Measurements from ENCODE around the gene TRIM52. TPM values are rescaled to one million over a fixed set of nuclear protein-coding genes. Genes with fewer than 3 reads are reported as not detected.
"Not testable (repeated sequence)": the region's sequence is repeated elsewhere in the genome, so short reads cannot be mapped to it uniquely, and the experiment has no call there.

Gene TRIM52
- total RNA-seq (2014; rRNA removed; shearing (Covaris generic); ENCODE audit: low replicate concordance) = 18.7 and 21.8 TPM in 2 replicates

GRCh38 chr5:181260720-181261319 lies at the start of gene TRIM52:
TSS of gene TRIM52 (minus strand) at chr5:181261143. CDS start at chr5:181260813, 330 bp downstream.
- DNase-seq = peak; percentile 97
- H3K4me1 ChIP-seq (ENCODE audit: low read length) = peaks cover 32% of the 10 kb centered on the region
- H2AFZ ChIP-seq (ENCODE audit: low read length) = peak within 1 kb of the TSS; percentile 87; the same call in 1 of the 2 replicates
- H3K4me3 ChIP-seq (ENCODE audit: low read length) = peak within 1 kb of the TSS; percentile 84
- H3K27ac ChIP-seq (ENCODE audit: low read length) = peak within 1 kb of the TSS; percentile 86
- H3K79me2 ChIP-seq (ENCODE audit: low read length) = peaks cover 59% of the 10 kb centered on the region
- peaks cover 15% of the 10 kb centered on the region; the same call in 1 of the 2 replicates for H4K20me1 ChIP-seq (ENCODE audit: insufficient read depth, low read depth, low read length)
- H3K36me3 ChIP-seq (ENCODE audit: insufficient read depth, low read length) = peaks cover 17% of the 10 kb centered on the region
- peak within 1 kb of the TSS; percentile 99 for H3K9ac ChIP-seq (ENCODE audit: low read length)
- H3K4me2 ChIP-seq (ENCODE audit: low read depth, low read length, poor library complexity, severe bottlenecking) = peak within 1 kb of the TSS; percentile 96
- H3K9me2 ChIP-seq (replicated peaks; ENCODE audit: insufficient read depth, low read length) = no peaks in the 10 kb centered on the region
- no peaks in the 10 kb centered on the region for H3K9me3 ChIP-seq (ENCODE audit: low read length)
- no peaks in the 10 kb centered on the region for H3K27me3 ChIP-seq (ENCODE audit: low read length)

DNA sequence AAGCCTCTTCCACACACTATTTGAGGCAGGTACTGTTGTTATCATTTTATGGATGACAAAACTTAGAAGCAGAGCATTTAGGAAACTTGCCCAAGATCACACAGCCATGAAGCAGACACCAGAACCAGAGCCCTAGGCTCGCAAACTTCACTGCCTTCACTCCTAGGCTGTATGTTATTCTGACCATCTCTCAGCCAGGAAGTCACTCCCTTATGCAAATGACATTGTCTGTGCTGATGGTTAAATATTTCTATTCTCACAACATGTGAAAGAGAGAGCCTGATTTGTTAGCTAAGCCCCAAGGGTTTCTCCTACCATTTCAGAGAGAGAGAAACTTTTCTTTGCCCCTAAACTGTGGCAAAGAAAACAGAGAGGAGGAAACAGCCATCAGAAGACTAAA lies 26.4 kb upstream of the TRIM52 start:
- H3K79me2 ChIP-seq (ENCODE audit: low read length); H3K27me3 ChIP-seq (ENCODE audit: low read length); H3K9me3 ChIP-seq (ENCODE audit: low read length); H3K4me1 ChIP-seq (ENCODE audit: low read length); H3K4me2 ChIP-seq (ENCODE audit: low read depth, low read length, poor library complexity, severe bottlenecking); H4K20me1 ChIP-seq (ENCODE audit: insufficient read depth, low read depth, low read length); H3K4me3 ChIP-seq (ENCODE audit: low read length); H3K9me2 ChIP-seq (replicated peaks; ENCODE audit: insufficient read depth, low read length); H3K27ac ChIP-seq (ENCODE audit: low read length); H3K36me3 ChIP-seq (ENCODE audit: insufficient read depth, low read length); H3K9ac ChIP-seq (ENCODE audit: low read length): not testable (repeated sequence)
- DNase-seq = peak; percentile 42
- 0 out of 2 replicates have a peak overlapping the region, but pooled peaks have one; percentile 41 for H2AFZ ChIP-seq (ENCODE audit: low read length)

DNA sequence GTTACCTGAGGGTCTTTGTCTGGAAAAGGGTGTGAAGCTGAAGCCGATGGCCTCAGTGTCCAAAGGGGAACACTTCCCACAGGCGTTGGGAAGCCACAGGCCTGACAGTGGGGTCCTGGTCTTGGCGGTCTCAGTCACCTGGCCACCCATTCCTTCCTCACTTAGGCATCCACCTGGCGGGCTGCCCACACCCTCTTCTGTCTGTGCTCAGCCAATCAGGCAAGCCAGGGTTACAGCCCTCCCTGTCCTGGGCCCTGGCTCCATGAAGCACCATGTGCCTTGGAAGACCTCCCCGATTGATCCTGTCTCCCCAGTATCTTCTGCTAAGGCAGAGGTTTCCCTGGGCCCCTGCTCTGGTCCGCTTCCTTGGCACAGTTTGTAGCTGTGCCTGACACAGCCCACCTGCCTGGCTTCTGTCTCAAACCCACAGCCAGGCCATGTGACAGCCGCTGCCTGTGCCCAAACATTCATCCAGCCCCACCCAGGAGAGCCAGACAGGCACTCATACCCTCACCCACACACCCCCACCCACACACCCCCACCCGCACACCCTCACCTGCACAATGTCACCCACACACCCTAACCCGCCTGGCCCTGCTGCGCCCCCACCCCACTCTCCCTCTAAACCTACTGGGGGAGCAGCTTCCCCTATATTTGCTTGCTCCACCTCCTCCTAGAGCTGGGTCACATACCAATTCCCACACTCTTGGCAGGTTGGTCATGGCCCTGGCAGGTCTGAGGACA lies 25.2 kb upstream of the TRIM52 start:
- not testable (repeated sequence) for H3K4me3 ChIP-seq (ENCODE audit: low read length); H3K9me3 ChIP-seq (ENCODE audit: low read length); H3K27ac ChIP-seq (ENCODE audit: low read length); DNase-seq; H2AFZ ChIP-seq (ENCODE audit: low read length); H3K36me3 ChIP-seq (ENCODE audit: insufficient read depth, low read length); H4K20me1 ChIP-seq (ENCODE audit: insufficient read depth, low read depth, low read length); H3K27me3 ChIP-seq (ENCODE audit: low read length); H3K9ac ChIP-seq (ENCODE audit: low read length); H3K9me2 ChIP-seq (replicated peaks; ENCODE audit: insufficient read depth, low read length); H3K4me1 ChIP-seq (ENCODE audit: low read length); H3K4me2 ChIP-seq (ENCODE audit: low read depth, low read length, poor library complexity, severe bottlenecking); H3K79me2 ChIP-seq (ENCODE audit: low read length)

- not testable (repeated sequence) for H3K9ac ChIP-seq (ENCODE audit: low read length); H4K20me1 ChIP-seq (ENCODE audit: insufficient read depth, low read depth, low read length); H3K9me2 ChIP-seq (replicated peaks; ENCODE audit: insufficient read depth, low read length); H3K27ac ChIP-seq (ENCODE audit: low read length); H3K9me3 ChIP-seq (ENCODE audit: low read length); DNase-seq; H2AFZ ChIP-seq (ENCODE audit: low read length); H3K4me1 ChIP-seq (ENCODE audit: low read length); H3K4me3 ChIP-seq (ENCODE audit: low read length); H3K4me2 ChIP-seq (ENCODE audit: low read depth, low read length, poor library complexity, severe bottlenecking); H3K27me3 ChIP-seq (ENCODE audit: low read length); H3K36me3 ChIP-seq (ENCODE audit: insufficient read depth, low read length); H3K79me2 ChIP-seq (ENCODE audit: low read length)
Measured at GRCh38 chr5:181283841-181284755, 23.2 kb upstream of the TRIM52 start.

DNA sequence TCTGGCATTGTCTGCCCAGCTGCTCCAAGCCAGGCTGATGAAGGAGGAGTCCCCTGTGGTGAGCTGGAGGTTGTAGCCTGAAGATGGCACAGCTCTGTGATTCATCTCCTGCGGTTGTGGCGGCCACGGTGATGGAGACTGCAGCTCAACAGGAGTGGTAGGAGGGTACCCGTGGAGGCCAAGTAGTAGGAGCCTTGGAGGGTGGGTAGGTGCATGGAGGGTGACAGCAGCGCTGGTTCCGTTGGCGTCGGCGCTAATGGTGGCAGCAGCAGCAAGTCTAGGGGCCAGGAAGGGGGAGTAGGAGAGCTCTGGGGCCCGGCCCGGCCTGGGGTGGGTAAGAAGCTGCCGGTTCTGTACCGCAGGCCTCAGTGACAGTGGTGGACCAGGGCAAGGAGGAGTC lies 22.4 kb upstream of the TRIM52 start:
- no peaks in the 10 kb centered on the region for H3K27me3 ChIP-seq (ENCODE audit: low read length)
- no peak overlapping the region for H3K9ac ChIP-seq (ENCODE audit: low read length)
- H3K9me2 ChIP-seq (replicated peaks; ENCODE audit: insufficient read depth, low read length) = no peaks in the 10 kb centered on the region

GRCh38 chr5:181282874-181283273 lies 21.9 kb upstream of the TRIM52 start:
- H3K27me3 ChIP-seq (ENCODE audit: low read length) = no peaks in the 10 kb centered on the region
- no peaks in the 10 kb centered on the region for H3K36me3 ChIP-seq (ENCODE audit: insufficient read depth, low read length)
- no peaks in the 10 kb centered on the region for H3K9me3 ChIP-seq (ENCODE audit: low read length)
- no peaks in the 10 kb centered on the region for H4K20me1 ChIP-seq (ENCODE audit: insufficient read depth, low read depth, low read length)
- DNase-seq = no peak
- no peaks in the 10 kb centered on the region for H3K9me2 ChIP-seq (replicated peaks; ENCODE audit: insufficient read depth, low read length)
- H3K4me2 ChIP-seq (ENCODE audit: low read depth, low read length, poor library complexity, severe bottlenecking) = no peak overlapping the region
- H3K9ac ChIP-seq (ENCODE audit: low read length) = no peak overlapping the region
- no peaks in the 10 kb centered on the region for H3K79me2 ChIP-seq (ENCODE audit: low read length)
- no peak overlapping the region for H2AFZ ChIP-seq (ENCODE audit: low read length)
- H3K4me3 ChIP-seq (ENCODE audit: low read length) = no peak overlapping the region
- no peak overlapping the region for H3K27ac ChIP-seq (ENCODE audit: low read length)
- peaks cover 6% of the 10 kb centered on the region for H3K4me1 ChIP-seq (ENCODE audit: low read length)

More for the DNA sequence above, 22.4 kb upstream of the TRIM52 start:
- Histone ChIP-seq H2AFZ (ENCODE audit: low read length) (no peak overlapping the region), H3K36me3 (ENCODE audit: insufficient read depth, low read length) (no peaks in the 10 kb centered on the region), H4K20me1 (ENCODE audit: insufficient read depth, low read depth, low read length) (no peaks in the 10 kb centered on the region), H3K4me1 (ENCODE audit: low read length) (peaks cover 6% of the 10 kb centered on the region), H3K4me3 (ENCODE audit: low read length) (no peak overlapping the region), H3K79me2 (ENCODE audit: low read length) (no peaks in the 10 kb centered on the region), H3K4me2 (ENCODE audit: low read depth, low read length, poor library complexity, severe bottlenecking) (no peak overlapping the region), H3K9me3 (ENCODE audit: low read length) (no peaks in the 10 kb centered on the region), H3K27ac (ENCODE audit: low read length) (no peak overlapping the region)
- no peak for DNase-seq

DNA sequence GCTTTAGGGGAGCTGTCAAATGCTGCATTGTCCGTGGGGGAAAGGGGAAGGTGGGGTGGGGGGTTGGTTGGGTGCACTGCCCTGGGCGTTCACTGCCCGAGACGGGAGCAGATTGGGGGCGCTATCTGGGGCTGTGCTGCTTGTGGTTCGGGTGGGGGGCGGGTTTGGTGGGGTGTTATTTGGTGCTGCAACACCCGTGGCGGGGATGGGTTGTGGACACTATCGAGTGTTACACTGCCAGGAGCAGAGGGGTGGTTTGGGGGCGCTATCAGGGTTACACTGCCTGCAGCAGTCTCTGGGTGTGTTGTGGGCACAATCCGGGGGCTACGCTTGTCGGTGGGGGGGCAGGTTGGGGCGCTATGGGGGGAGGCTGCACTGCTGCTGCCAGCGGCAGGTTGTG lies 21.5 kb upstream of the TRIM52 start:
- H3K79me2 ChIP-seq (ENCODE audit: low read length); DNase-seq; H3K4me1 ChIP-seq (ENCODE audit: low read length); H3K9ac ChIP-seq (ENCODE audit: low read length); H4K20me1 ChIP-seq (ENCODE audit: insufficient read depth, low read depth, low read length); H3K4me2 ChIP-seq (ENCODE audit: low read depth, low read length, poor library complexity, severe bottlenecking); H3K36me3 ChIP-seq (ENCODE audit: insufficient read depth, low read length); H2AFZ ChIP-seq (ENCODE audit: low read length); H3K27me3 ChIP-seq (ENCODE audit: low read length); H3K9me3 ChIP-seq (ENCODE audit: low read length); H3K9me2 ChIP-seq (replicated peaks; ENCODE audit: insufficient read depth, low read length); H3K4me3 ChIP-seq (ENCODE audit: low read length); H3K27ac ChIP-seq (ENCODE audit: low read length): not testable (repeated sequence)

DNA sequence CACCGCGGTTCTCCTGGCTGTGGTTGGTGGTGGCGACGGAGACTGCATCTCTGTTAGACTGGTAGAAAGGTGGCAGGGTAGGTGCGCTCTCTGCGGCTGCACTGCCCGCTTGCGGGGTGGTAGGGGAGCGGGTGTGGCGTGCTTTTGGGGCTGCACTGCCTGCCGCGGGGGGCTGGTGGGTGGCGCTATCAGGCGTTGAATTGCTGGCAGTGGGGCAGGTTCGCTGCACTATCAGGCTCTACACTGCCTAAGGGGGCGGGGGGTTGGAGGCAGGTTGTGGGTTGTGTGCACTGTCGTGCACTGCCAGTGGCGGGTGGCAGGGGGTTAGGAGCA lies 21.0 kb upstream of the TRIM52 start:
- H4K20me1 ChIP-seq (ENCODE audit: insufficient read depth, low read depth, low read length) = no peaks in the 10 kb centered on the region
- H3K9ac ChIP-seq (ENCODE audit: low read length) = no peak overlapping the region
- H3K9me3 ChIP-seq (ENCODE audit: low read length) = no peaks in the 10 kb centered on the region
- H3K4me1 ChIP-seq (ENCODE audit: low read length) = no peaks in the 10 kb centered on the region; the same call in 1 of the 2 replicates
- no peak overlapping the region for H2AFZ ChIP-seq (ENCODE audit: low read length)
- H3K79me2 ChIP-seq (ENCODE audit: low read length) = no peaks in the 10 kb centered on the region
- no peak overlapping the region for H3K4me2 ChIP-seq (ENCODE audit: low read depth, low read length, poor library complexity, severe bottlenecking)
- no peak overlapping the region for H3K27ac ChIP-seq (ENCODE audit: low read length)
- no peak for DNase-seq
- no peaks in the 10 kb centered on the region for H3K27me3 ChIP-seq (ENCODE audit: low read length)
- H3K36me3 ChIP-seq (ENCODE audit: insufficient read depth, low read length) = no peaks in the 10 kb centered on the region
- no peak overlapping the region for H3K4me3 ChIP-seq (ENCODE audit: low read length)
- H3K9me2 ChIP-seq (replicated peaks; ENCODE audit: insufficient read depth, low read length) = no peaks in the 10 kb centered on the region
